ENCODE data around the gene CRYL1.

Gene CRYL1

DNA sequence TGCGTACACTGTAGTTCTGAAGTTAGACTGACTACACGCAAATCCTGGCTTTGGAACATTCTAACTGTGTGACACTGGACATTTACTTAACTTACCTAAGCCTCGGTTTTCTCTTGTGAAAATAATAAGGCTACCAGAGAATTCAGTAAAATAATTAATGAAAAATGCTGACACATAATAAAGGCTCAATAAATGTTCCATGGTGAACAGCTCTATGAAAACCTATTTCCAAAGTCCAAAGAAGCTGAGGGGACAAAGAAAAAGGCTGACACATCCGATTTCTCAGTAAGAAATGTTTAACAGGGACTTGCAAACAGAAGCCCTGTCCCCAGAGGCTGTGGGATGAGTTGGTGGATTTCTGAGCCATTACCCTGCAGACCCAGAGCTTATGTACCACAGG, 153.8 kb downstream of the CRYL1 start:
- no peak for DNase-seq (ENCODE audit: low read depth)

GRCh38 chr13:20370815-20371421, 154.7 kb downstream of the CRYL1 start:
- DNase-seq (ENCODE audit: low read depth): no peak

DNA sequence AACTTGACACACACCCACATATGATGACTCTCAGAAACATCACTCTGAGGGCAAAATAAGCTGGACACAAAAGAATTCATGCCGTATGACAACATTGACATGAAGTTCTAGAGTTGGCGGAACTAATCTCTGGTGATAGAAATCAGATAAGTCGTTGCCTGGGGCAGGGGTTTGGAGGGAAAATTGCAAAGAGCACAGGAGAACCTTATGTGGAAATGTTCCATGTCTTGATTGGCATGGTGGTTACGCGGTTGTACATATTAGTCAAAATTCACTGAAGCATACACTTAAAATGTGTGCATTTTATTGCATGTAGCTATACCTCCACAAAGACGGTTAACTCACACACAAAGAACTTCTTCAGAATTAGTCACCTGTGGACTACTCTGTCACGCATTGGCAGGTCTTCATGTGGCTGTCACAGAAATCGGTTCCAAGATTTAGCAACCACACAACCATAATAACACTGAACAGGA, 155.7 kb downstream of the CRYL1 start:
- no peak for DNase-seq (ENCODE audit: low read depth)

GRCh38 chr13:20366056-20366455, 159.6 kb downstream of the CRYL1 start:
- no peak for DNase-seq (ENCODE audit: low read depth)

GRCh38 chr13:20363603-20364002, 162.1 kb downstream of the CRYL1 start:
- no peak for DNase-seq (ENCODE audit: low read depth)

GRCh38 chr13:20363172-20363571, 162.5 kb downstream of the CRYL1 start:
- DNase-seq (ENCODE audit: low read depth): no peak

DNA sequence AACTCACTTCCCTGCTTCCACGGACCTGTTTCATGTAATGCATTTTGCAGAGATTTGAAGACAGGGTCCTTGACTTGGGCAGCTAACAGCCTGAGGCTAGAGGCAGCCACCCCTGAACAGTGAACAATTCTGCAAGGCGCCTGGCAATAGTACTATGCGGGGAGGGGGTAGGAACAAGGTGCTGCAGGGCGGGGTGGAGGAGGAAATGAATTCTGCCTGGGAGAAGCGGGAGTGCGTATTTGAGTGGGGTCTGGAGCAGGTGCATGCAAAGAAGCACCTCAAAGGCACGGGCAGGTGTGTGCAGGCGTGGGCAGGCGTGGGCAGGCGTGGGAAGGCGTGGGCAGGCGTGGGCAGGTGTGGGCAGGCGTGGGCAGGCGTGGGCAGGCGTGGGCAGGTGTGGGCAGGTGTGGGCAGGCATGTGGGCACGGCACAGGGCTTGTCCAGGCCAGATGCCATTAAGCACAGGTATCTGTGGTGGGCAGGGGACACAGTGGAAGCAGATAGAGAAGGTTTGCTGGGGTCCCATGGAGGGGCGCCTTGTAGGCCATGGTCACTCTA, 163.1 kb downstream of the CRYL1 start:
- no peak for DNase-seq (ENCODE audit: low read depth)

DNA sequence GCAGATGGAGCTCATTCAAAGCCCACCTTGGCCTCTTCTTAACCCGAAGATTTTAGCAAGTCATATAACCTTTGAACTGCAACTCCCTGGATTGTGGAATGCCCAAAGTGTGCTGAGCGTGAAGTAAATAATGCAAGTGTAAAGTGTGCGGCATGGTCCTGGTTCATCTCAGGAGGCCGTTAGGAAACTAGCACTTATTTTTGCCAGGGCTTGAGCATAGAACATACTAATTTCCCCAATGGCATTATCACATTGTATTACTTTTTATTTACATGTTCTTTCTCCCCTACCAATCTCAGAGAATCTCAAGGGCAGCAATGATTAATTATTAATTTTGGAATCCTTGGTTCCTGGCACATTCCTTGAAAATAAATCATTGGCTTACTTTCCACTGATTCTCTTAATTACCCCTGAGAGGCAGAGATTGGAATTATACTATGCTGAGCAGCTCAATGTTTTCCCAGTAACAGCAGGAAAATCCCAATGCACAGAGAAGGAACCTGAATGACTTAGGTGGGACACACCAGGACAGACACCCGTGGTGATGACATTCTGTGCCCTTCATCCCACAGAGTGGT, 164.7 kb downstream of the CRYL1 start:
- DNase-seq (ENCODE audit: low read depth): no peak

- DNase-seq (ENCODE audit: low read depth): no peak
Measured at GRCh38 chr13:20360041-20360491, 165.6 kb downstream of the CRYL1 start.

- no peak for DNase-seq (ENCODE audit: low read depth)
Measured at GRCh38 chr13:20359335-20359734, 166.3 kb downstream of the CRYL1 start.

- no peak for DNase-seq (ENCODE audit: low read depth)
Measured at GRCh38 chr13:20358022-20358421, 167.6 kb downstream of the CRYL1 start.

DNA sequence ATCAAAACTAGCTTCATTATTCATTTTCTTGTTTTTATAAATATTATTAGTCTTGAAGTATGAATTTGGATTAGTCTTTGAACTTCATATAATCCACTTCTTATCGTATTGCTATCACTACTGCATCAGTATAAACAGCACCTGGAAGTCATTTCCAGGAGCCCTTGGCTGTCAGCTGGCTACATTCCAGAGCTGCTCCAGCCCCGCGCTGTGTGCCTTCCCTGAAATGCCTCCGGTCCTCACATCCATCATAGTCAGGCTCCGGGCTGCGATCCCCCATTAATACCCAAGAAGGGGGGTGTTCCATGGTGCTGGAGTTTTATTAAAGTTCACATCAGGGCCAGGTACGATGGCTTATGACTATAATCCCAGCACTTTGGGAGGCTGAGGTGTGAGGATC, 169.2 kb downstream of the CRYL1 start:
- no peak for DNase-seq (ENCODE audit: low read depth)

- DNase-seq (ENCODE audit: low read depth): no peak
Measured at GRCh38 chr13:20354722-20355121, 170.9 kb downstream of the CRYL1 start.

DNA sequence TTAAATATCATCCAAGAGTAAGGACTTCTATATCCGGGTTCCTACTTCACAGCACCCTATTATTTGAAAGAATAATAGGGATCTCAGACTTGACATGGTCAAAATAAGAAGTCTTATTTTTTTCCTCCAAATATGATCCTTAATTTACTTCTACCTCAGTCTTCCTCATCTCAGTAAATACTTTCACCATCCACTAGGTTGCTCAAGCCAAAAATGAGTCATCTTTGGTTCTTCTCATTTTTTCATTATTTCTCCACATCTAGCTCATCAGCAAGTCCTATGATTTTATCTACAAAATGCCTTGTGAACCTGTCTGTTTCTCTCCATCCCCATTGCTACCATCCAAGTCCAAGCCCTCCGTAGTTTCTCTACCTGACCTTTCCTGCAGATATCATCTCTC, 171.7 kb downstream of the CRYL1 start:
- no peak for DNase-seq (ENCODE audit: low read depth)
